Ureter (tissue), 1 donor: ENCODE data around the gene TEX11. TPM values are rescaled to one million over a fixed set of nuclear protein-coding genes. Genes with fewer than 3 reads are reported as not detected.
"Not testable (repeated sequence)": the region's sequence is repeated elsewhere in the genome, so short reads cannot be mapped to it uniquely, and the experiment has no call there.

Source experiments
- DNase-seq: peaks from one replicate; pipeline ENCODE4 v3.0.0-alpha.2; 2020; ENCODE audit warnings: low spot score
- total RNA-seq: library from RNA; stranded (reverse); gene quantifications from one replicate; pipeline ENCODE4 v1.2.4, GENCODE V29; 2023
- donor health status: DM: yes; HTN: yes; CAD: no.

Gene TEX11
- total RNA-seq, 1 donor from 2014 or later, result not detected

DNA sequence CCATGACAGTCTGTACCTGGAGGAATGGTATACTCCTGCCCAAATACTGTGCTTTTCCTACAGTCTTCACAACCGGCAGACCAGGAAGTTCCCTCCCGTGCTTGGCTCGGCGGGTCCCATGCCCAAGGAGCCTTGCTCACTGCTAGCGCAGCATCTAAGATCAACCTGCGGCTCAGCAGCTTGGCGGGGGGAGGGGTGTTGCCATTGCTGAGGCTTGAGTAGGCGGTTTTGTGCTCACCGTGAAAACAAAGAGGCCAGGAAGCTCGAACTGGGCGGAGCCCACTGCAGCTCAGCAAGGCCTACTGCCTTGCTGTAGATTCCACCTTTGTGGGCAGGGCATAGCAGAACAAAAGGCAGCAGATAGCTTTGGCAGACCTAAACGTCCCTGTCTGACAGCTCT is 152.7 kb downstream of the TEX11 start:
- no peak for DNase-seq

GRCh38 chrX:70754169-70754848 is 154.2 kb downstream of the TEX11 start:
- DNase-seq, result no peak

DNA sequence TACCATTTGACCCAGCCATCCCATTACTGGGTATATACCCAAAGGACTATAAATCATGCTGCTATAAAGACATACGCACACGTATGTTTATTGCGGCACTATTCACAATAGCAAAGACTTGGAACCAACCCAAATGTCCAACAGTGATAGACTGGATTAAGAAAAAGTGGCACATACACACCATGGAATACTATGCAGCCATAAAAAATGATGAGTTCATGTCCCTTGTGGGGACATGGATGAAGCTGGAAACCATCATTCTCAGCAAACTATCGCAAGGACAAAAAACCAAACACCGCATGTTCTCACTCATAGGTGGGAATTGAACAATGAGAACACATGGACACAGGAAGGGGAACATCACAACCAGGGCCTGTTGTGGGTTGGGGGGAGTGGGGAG is 174.7 kb downstream of the TEX11 start:
- DNase-seq, result not testable (repeated sequence)

- DNase-seq, result not testable (repeated sequence)
Measured at GRCh38 chrX:70727961-70728360, 180.6 kb downstream of the TEX11 start.

- no peak for DNase-seq
Measured at GRCh38 chrX:70720721-70721120, 187.8 kb downstream of the TEX11 start.

DNA sequence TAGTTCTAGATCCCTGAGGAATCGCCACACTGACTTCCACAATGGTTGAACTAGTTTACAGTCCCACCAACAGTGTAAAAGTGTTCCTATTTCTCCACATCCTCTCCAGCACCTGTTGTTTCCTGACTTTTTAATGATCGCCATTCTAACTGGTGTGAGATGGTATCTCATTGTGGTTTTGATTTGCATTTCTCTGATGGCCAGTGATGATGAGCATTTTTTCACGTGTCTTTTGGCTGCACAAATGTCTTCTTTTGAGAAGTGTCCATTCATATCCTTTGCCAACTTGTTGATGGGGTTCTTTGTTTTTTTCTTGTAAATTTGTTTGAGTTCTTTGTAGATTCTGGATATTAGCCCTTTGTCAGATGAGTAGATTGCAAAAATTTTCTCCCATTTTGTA is 197.2 kb downstream of the TEX11 start:
- DNase-seq, result not testable (repeated sequence)

- DNase-seq, result no peak
Measured at GRCh38 chrX:70694339-70695122, 214.0 kb downstream of the TEX11 start.

GRCh38 chrX:70679455-70679854 is 229.1 kb downstream of the TEX11 start:
- DNase-seq, result not testable (repeated sequence)

- DNase-seq, result no peak
Measured at GRCh38 chrX:70675284-70675683, 233.2 kb downstream of the TEX11 start.

- no peak for DNase-seq
Measured at GRCh38 chrX:70672326-70672725, 236.2 kb downstream of the TEX11 start.

DNA sequence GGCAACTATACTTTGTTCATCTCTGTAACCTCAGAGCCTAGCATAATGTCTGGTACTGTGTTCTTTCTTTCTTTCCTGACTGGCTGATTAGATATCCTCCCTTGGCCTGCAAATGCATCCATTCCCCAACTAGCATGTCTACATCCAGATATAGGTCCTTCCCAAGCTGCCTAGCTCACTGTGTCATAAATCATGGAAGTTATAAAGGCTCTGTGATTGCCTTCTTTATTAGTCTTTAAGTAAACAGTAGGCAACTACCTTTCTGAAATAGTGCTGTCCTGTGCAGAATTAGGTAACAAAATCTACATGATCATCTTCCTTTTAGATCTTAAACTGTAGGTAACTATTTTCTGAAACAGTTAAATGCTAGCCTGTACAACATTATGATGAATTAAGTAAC is 239.4 kb downstream of the TEX11 start:
- DNase-seq, result no peak

- DNase-seq, result no peak
Measured at GRCh38 chrX:70664726-70665125, 243.8 kb downstream of the TEX11 start.

DNA sequence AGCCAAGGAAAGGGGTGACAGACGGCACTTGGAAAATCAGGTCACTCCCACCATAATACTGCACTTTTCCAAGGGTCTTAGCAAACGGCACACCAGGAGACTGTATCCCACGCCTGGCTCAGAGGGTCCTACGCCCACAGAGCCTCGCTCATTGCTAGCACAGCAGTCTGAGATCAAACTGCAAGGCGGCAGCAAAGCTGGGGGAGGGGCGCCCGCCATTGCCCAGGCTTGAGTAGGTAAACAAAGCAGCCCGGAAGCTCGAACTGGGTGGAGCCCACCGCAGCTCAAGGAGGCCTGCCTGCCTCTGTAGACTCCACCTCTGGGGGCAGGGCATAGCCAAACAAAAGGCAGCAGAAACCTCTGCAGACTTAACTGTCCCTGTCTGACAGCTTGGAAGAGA is 247.4 kb downstream of the TEX11 start:
- not testable (repeated sequence) for DNase-seq

GRCh38 chrX:70657546-70657945 is 251.0 kb downstream of the TEX11 start:
- not testable (repeated sequence) for DNase-seq

- no peak for DNase-seq
Measured at GRCh38 chrX:70656304-70656703, 252.2 kb downstream of the TEX11 start.

DNA sequence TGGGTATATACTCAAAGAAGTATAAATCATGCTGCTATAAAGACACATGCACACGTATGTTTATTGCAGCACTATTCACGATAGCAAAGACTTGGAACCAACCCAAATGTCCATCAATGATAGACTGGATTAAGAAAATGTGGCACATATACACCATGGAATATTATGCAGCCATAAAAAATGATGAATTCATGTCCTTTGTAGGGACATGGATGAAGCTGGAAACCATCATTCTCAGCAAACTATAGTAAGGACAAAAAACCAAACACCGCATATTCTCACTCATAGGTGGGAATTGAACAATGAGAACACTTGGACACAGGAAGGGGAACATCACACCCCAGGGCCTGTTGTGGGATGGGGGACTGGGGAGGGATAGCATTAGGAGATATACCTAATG is 260.6 kb downstream of the TEX11 start:
- DNase-seq, result not testable (repeated sequence)

- DNase-seq, result no peak
Measured at GRCh38 chrX:70636218-70636617, 272.3 kb downstream of the TEX11 start.

DNA sequence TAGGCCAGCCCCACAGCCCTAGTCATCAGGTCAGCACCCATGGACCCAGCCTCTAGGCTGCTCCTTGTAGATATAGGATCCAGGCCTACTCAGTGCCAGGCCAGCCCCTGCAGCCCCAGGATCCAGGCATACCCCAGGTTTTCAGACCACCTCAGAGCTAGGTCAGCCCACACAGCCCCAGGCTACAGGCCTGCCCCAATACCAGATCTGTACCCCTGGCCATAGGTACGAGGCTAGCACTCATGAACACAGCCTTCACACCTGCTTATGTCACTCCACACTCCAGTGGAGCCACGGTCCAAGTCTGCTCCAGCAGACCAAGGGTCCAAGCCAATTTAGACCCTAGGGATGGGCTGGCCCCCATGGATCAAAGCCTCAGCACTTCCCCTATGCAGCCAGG is 272.8 kb downstream of the TEX11 start:
- DNase-seq, result no peak

DNA sequence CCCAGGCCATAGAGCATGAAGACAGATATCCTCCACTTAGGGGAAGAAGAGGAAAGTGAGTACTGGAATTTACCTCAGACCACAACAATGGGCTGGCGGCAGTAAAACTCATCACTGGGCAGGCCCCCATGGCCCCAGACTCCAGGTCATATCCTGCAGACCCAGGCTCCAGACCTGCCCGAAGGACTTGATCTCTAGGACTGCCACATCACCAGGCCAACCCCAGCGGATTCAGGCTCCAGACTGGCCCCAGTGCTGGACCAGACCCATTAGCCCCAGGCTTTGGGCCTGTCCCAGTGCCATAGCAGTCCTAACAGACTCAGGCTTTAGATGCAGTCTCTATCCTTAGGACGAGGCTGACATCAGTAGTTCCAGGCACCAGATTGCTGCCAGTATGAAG is 273.3 kb downstream of the TEX11 start:
- DNase-seq, result no peak

GRCh38 chrX:70621743-70622142 is 286.8 kb downstream of the TEX11 start:
- DNase-seq, result no peak

- no peak for DNase-seq
Measured at GRCh38 chrX:70618467-70618866, 290.0 kb downstream of the TEX11 start.

DNA sequence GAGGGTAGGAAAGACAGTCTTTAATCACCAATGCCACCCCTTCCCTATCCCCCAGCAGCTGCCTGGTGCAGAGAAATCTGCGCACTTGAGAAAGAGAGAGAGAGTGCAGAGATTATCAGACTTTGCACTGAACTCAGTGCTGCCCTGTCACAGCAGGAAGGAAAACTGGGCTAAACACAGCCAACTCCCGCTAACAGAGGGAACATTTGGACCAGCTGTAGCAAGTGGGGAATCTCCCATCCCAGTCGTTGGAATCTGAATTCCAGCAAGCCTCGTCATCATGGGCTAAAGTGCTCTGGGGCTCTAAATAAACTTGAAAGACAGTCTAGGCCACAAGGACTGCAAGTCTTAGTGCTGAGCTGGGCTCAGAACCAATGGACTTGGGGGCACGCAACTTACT is 295.2 kb downstream of the TEX11 start:
- no peak for DNase-seq

- DNase-seq, result no peak
Measured at GRCh38 chrX:70605352-70605751, 303.2 kb downstream of the TEX11 start.
